ENCODE data around the gene CYP20A1.
"Not testable (repeated sequence)": the region's sequence is repeated elsewhere in the genome, so short reads cannot be mapped to it uniquely, and the experiment has no call there.

Gene CYP20A1

GRCh38 chr2:203286532-203286931 is 47.7 kb downstream of the CYP20A1 start:
- DNase-seq, result no peak

GRCh38 chr2:203301667-203302066 is 62.8 kb downstream of the CYP20A1 start:
- no peak for DNase-seq

GRCh38 chr2:203302586-203302985 is 63.8 kb downstream of the CYP20A1 start:
- not testable (repeated sequence) for DNase-seq

- no peak for DNase-seq
Observed at GRCh38 chr2:203310688-203311436, 72.0 kb downstream of the CYP20A1 start.

GRCh38 chr2:203326356-203326755 is 87.5 kb downstream of the CYP20A1 start:
- no peak for DNase-seq

GRCh38 chr2:203327582-203327900 is 88.7 kb downstream of the CYP20A1 start:
- DNase-seq, result peak; percentile 31

- peak; percentile 83 for DNase-seq
Observed at GRCh38 chr2:203327901-203328759, 89.3 kb downstream of the CYP20A1 start, which contains the start of gene ABI2. ABI2 (plus strand) TSS chr2:203328394; CDS start chr2:203328515, 121 bp downstream.

GRCh38 chr2:203328760-203329540 is 90.1 kb downstream of the CYP20A1 start:
- DNase-seq, result peak; percentile 25

GRCh38 chr2:203330434-203330833 is 91.6 kb downstream of the CYP20A1 start:
- DNase-seq, result no peak

GRCh38 chr2:203338322-203338721 is 99.5 kb downstream of the CYP20A1 start:
- DNase-seq, result no peak

GRCh38 chr2:203340791-203341487 is 102.1 kb downstream of the CYP20A1 start:
- peak; percentile 24 for DNase-seq

GRCh38 chr2:203341741-203342310 is 103.0 kb downstream of the CYP20A1 start:
- no peak for DNase-seq

GRCh38 chr2:203342374-203342773 is 103.6 kb downstream of the CYP20A1 start:
- not testable (repeated sequence) for DNase-seq

GRCh38 chr2:203344667-203345066 is 105.8 kb downstream of the CYP20A1 start:
- DNase-seq, result no peak

- DNase-seq, result no peak
Observed at GRCh38 chr2:203346612-203347011, 107.8 kb downstream of the CYP20A1 start.

GRCh38 chr2:203347375-203347774 is 108.6 kb downstream of the CYP20A1 start:
- no peak for DNase-seq

GRCh38 chr2:203352604-203353255 is 113.9 kb downstream of the CYP20A1 start:
- DNase-seq, result no peak

- no peak for DNase-seq
Observed at GRCh38 chr2:203354966-203355365, 116.1 kb downstream of the CYP20A1 start.

Data from DMS79 (cell line).